SU-DHL-6 (cell line): ENCODE results near the gene SPG7.

ENCODE experiments used
- H2AFZ ChIP-seq: fragments of 200-600 bp; sonication (generic); 2 replicates; pipeline ENCODE4 v1.6.1; 2014; ENCODE audit warnings: low read depth, mild to moderate bottlenecking, moderate library complexity, mixed read lengths, antibody characterized with exemption, low read length; ENCODE audit not compliant: severe bottlenecking
- H3F3A ChIP-seq: fragments of 200-600 bp; shearing (Covaris generic); 2 replicates; pipeline ENCODE4 v1.6.0; 2016; ENCODE audit warnings: antibody characterized with exemption, mild to moderate bottlenecking; ENCODE audit not compliant: insufficient read depth
- H3K27ac ChIP-seq: fragments of 200-600 bp; sonication (generic); 2 replicates; pipeline ENCODE4 v1.5.1; 2016; ENCODE audit warnings: low read depth, mild to moderate bottlenecking, low read length, moderate library complexity, mixed read lengths
- H3K27me3 ChIP-seq: fragments of 200-600 bp; sonication (generic), shearing (Covaris generic); 2 replicates; pipeline ENCODE4 v1.6.0; 2014; ENCODE audit warnings: mild to moderate bottlenecking, low read length
- H3K36me3 ChIP-seq: fragments of 200-600 bp; sonication (generic); 2 replicates; pipeline ENCODE4 v1.6.1; 2014; ENCODE audit warnings: mild to moderate bottlenecking, low read length, mixed read lengths
- H3K4me2 ChIP-seq: fragments of 300-600, 200-600 bp; shearing (Covaris generic), sonication (generic); 2 replicates; pipeline ENCODE4 v1.6.0; 2014; ENCODE audit warnings: low read length, low read depth, mild to moderate bottlenecking; ENCODE audit not compliant: poor library complexity, severe bottlenecking
- H3K4me3 ChIP-seq: fragments of 200-600 bp; sonication (generic); 2 replicates; pipeline ENCODE4 v1.5.1; 2014; ENCODE audit warnings: antibody characterized with exemption, low read length, mild to moderate bottlenecking, mixed read lengths; ENCODE audit not compliant: insufficient read depth, poor library complexity, severe bottlenecking
- H3K79me2 ChIP-seq: fragments of 200-600 bp; sonication (generic); 2 replicates; pipeline ENCODE4 v1.6.1; 2014; ENCODE audit warnings: mild to moderate bottlenecking, low read length, moderate library complexity; ENCODE audit not compliant: insufficient read depth
- H3K9ac ChIP-seq: fragments of 200-600 bp; sonication (generic); 2 replicates; pipeline ENCODE4 v1.7.0; 2014; ENCODE audit warnings: mild to moderate bottlenecking, low read length
- H3K9me2 ChIP-seq: fragments of 200-600 bp; sonication (generic); replicated peaks from 2 replicates; pipeline ENCODE4 v1.6.1; 2014; ENCODE audit warnings: low read length; ENCODE audit not compliant: insufficient read depth
- H3K9me3 ChIP-seq: fragments of 200-600 bp; sonication (generic); 2 replicates; pipeline ENCODE4 v1.6.1; 2014; ENCODE audit warnings: low read length, mixed read lengths; ENCODE audit not compliant: insufficient read depth
- H4K20me1 ChIP-seq: fragments of 200-600 bp; sonication (generic); 2 replicates; pipeline ENCODE4 v1.6.1; 2014; ENCODE audit warnings: low read depth, mild to moderate bottlenecking, antibody characterized with exemption, low read length, moderate library complexity, mixed read lengths
- CTCF ChIP-seq: fragments of 200-600 bp; sonication (generic); IDR thresholded peaks from one replicate; pipeline ENCODE4 v1.5.1; 2017; ENCODE audit warnings: antibody characterized with exemption, mild to moderate bottlenecking, low read length, moderate library complexity; ENCODE audit not compliant: insufficient read depth, poor library complexity, severe bottlenecking
- EZH2phosphoT487 ChIP-seq: fragments of 200-600 bp; sonication (generic), shearing (Covaris generic); conservative IDR thresholded peaks from 2 replicates; pipeline ENCODE4 v1.6.1; 2018; ENCODE audit warnings: mild to moderate bottlenecking, antibody characterized with exemption, low read length, moderate library complexity, mixed read lengths

Gene SPG7

GRCh38 chr16:89555780-89556179 lies 47.6 kb downstream of the SPG7 start:
- no peaks in the 10 kb centered on the region; the same call in 1 of the 2 replicates for H3K36me3 ChIP-seq

GRCh38 chr16:89556750-89557689 lies 48.8 kb downstream of the SPG7 start:
- Histone ChIP-seq H3K9ac (no peak overlapping the region), H3K27me3 (no peaks in the 10 kb centered on the region), H3K9me3 (no peaks in the 10 kb centered on the region), H2AFZ (no peak overlapping the region), H3K36me3 (peaks cover 10% of the 10 kb centered on the region), H3K79me2 (peaks cover 15% of the 10 kb centered on the region), H4K20me1 (peaks cover 7% of the 10 kb centered on the region; the same call in 1 of the 2 replicates), H3K4me2 (no peak overlapping the region), H3K27ac (no peak overlapping the region), H3K4me3 (no peak overlapping the region), H3K9me2 (no peaks in the 10 kb centered on the region), H3F3A (peaks cover 14% of the 10 kb centered on the region)
- TF ChIP-seq CTCF (peak; percentile 62), EZH2phosphoT487 (no peak)

More at GRCh38 chr16:89555780-89556179, 47.6 kb downstream of the SPG7 start:
- Histone ChIP-seq H2AFZ (no peak overlapping the region), H3K9me3 (no peaks in the 10 kb centered on the region), H4K20me1 (no peaks in the 10 kb centered on the region), H3K4me2 (no peak overlapping the region), H3K27me3 (no peaks in the 10 kb centered on the region), H3F3A (peaks cover 4% of the 10 kb centered on the region; the same call in 1 of the 2 replicates), H3K4me3 (no peak overlapping the region), H3K9me2 (no peaks in the 10 kb centered on the region), H3K27ac (no peak overlapping the region), H3K9ac (no peak overlapping the region), H3K79me2 (peaks cover 3% of the 10 kb centered on the region)
- no peak for TF ChIP-seq CTCF
- no peak for TF ChIP-seq EZH2phosphoT487

GRCh38 chr16:89557690-89558490 lies 49.7 kb downstream of the SPG7 start:
- no peak overlapping the region for H3K4me2 ChIP-seq
- no peak overlapping the region for H3K27ac ChIP-seq
- H4K20me1 ChIP-seq, result peaks cover 16% of the 10 kb centered on the region
- TF ChIP-seq CTCF (no peak), EZH2phosphoT487 (no peak)
- H3K9me3 ChIP-seq, result no peaks in the 10 kb centered on the region
- peaks cover 23% of the 10 kb centered on the region for H3F3A ChIP-seq
- H3K4me3 ChIP-seq, result no peak overlapping the region
- H3K79me2 ChIP-seq, result peaks cover 21% of the 10 kb centered on the region
- no peaks in the 10 kb centered on the region for H3K27me3 ChIP-seq
- no peak overlapping the region for H3K9ac ChIP-seq
- peaks cover 19% of the 10 kb centered on the region for H3K36me3 ChIP-seq
- no peaks in the 10 kb centered on the region for H3K9me2 ChIP-seq
- H2AFZ ChIP-seq, result no peak overlapping the region
